AG04449 (cell line): ENCODE measurements around the gene ZNF775.

Experiments used
- CTCF ChIA-PET: fragments of 350-600 bp; formaldehyde crosslinking; extraction: SDS; loops from one replicate; lab custom pipeline; 2021; ENCODE audit warnings: antibody characterized with exemption; lab: Yijun Ruan, JAX
- POLR2A ChIA-PET: fragments of 400-600, 350-600 bp; formaldehyde crosslinking; extraction: SDS; loops from one replicate; lab custom pipeline; 2020; ENCODE audit warnings: antibody characterized with exemption, inconsistent platforms; lab: Yijun Ruan, JAX
- DNase-seq: peaks from one replicate; pipeline ENCODE4 v3.0.0-alpha.2; 2010; ENCODE audit warnings: low read depth, low spot score
- H3K4me3 ChIP-seq: 2 replicates; pipeline ENCODE4 v1.5.1; 2011; ENCODE audit warnings: low read depth, mild to moderate bottlenecking, control low read depth, low read length
- TF ChIP-seq, protein P1 (sequence below): IDR thresholded peaks from one replicate; pipeline ENCODE4 v1.5.1; 2011; ENCODE audit warnings: mild to moderate bottlenecking, moderate library complexity, low read length, control low read depth, inconsistent platforms; ENCODE audit not compliant: insufficient read depth; ENCODE audit errors: missing control alignments

The ZNF775 gene

GRCh38 chr7:150339409-150339809 lies 39.7 kb upstream of the ZNF775 start:
- CTCF ChIA-PET: no interaction called here
- H3K4me3 ChIP-seq: no peak overlapping the region
- DNase-seq: no peak
- POLR2A ChIA-PET: no interaction called here
- TF ChIP-seq, protein P1, sequence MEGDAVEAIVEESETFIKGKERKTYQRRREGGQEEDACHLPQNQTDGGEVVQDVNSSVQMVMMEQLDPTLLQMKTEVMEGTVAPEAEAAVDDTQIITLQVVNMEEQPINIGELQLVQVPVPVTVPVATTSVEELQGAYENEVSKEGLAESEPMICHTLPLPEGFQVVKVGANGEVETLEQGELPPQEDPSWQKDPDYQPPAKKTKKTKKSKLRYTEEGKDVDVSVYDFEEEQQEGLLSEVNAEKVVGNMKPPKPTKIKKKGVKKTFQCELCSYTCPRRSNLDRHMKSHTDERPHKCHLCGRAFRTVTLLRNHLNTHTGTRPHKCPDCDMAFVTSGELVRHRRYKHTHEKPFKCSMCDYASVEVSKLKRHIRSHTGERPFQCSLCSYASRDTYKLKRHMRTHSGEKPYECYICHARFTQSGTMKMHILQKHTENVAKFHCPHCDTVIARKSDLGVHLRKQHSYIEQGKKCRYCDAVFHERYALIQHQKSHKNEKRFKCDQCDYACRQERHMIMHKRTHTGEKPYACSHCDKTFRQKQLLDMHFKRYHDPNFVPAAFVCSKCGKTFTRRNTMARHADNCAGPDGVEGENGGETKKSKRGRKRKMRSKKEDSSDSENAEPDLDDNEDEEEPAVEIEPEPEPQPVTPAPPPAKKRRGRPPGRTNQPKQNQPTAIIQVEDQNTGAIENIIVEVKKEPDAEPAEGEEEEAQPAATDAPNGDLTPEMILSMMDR: no peak

DNA sequence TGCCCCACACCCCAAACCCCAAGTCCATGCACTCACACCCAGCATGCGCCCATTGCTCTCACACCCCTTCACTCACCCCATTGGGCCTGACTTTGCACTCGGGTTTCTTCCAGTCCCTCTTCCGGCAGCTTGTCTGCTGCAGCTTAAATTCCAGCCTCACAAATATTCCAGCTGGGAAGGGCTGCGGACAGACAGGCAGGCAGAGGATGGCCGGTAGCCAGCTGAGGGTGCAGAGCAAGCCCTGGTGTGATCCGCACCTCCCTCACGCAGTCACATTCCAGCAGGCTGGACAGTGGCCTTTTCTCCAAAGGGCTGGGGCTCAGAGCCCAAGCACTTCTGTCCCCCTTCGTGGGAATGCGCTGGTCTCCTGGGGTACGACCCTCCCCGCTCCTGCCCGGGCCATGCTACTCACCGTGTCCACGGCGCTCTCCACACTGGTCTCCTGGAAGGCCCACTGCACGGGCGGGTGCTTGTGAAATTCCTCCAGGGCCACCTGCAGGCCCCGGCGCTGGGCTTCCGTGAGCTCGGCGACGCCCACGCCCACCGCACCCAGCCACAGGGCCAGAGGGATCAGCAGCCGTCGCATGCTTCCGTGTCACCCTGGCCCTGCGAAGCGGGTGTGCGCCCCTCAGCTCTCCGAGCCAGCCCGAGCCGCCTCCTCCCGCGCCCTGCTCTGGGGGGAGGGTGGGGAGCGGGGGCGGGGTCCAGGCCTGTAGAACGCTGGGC lies 38.9 kb upstream of the ZNF775 start:
- ChIA-PET POLR2A (no interaction called here), CTCF (no interaction called here)
- DNase-seq: no peak
- no peak overlapping the region for H3K4me3 ChIP-seq
- TF ChIP-seq, protein P1: no peak

- TF ChIP-seq, protein P1: no peak
- no peak overlapping the region for H3K4me3 ChIP-seq
- DNase-seq: no peak
- ChIA-PET CTCF (no interaction called here), POLR2A (no interaction called here)
These were observed 38.3 kb upstream of the ZNF775 start for GRCh38 chr7:150340875-150341262.

DNA sequence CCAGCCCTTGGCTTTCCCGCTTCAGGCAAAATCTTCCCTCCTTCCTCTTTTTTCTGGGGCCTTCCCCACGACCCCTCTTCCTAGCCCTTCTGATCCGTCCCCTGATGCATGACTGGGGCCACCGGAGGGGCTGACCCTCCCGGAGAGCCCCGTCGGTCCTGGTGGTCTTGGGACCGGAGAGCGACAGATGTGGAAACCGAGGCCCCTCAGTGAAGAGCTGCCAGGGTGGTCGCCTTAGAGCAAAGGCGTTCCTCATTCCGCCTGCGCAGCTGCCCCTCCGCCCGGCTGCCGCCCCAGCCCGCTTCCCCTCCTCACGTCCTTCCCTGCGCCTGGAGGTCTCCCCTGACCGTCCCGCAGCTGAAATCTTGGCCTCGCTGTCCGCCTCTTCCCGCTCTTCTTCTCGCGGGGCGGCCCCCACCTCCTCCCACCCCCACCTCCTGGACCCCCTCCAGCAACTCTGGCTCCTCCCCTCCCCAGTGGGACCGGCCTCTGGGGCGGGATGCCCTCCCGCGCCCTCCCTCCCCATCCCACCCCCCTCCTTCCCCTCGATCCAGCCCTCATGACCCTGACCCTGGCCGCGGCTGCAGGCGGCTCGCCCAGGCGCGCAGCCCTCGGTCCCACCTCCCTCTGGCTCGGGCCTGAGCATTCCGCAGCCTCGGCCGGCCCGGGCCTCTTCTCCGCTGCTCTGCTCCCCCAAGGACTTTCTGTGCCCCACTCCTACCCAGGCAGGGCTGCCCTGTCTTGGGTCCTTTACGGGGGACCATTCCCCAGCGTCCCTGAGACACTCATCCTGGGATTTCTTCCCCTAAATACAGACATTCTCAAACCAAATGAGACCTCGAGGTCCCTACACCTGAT lies 37.6 kb upstream of the ZNF775 start, which contains the start of gene RARRES2:
Gene RARRES2 (minus strand): TSS at position 367 of the 858 bp plus-strand sequence. CDS start 1,020 bp downstream, outside the sequence.
- ChIA-PET POLR2A (no interaction called here), CTCF (no interaction called here)
- TF ChIP-seq, protein P1: no peak
- no peak for DNase-seq
- no peak within 1 kb of the TSS for H3K4me3 ChIP-seq

GRCh38 chr7:150342121-150342408 lies 37.1 kb upstream of the ZNF775 start:
- no peak overlapping the region for H3K4me3 ChIP-seq
- CTCF ChIA-PET: no interaction called here
- POLR2A ChIA-PET: no interaction called here
- TF ChIP-seq, protein P1: no peak
- no peak for DNase-seq

- DNase-seq: no peak
- TF ChIP-seq, protein P1: no peak
- POLR2A ChIA-PET: no interaction called here
- CTCF ChIA-PET: no interaction called here
- H3K4me3 ChIP-seq: no peak overlapping the region
These were observed 35.9 kb upstream of the ZNF775 start for GRCh38 chr7:150343225-150343624.
